Neural cell (in vitro differentiated cells): ENCODE results near the gene SLC25A22. TPM values are rescaled to one million over a fixed set of nuclear protein-coding genes. Genes with fewer than 3 reads are reported as not detected.

Experiments used
- H2AFZ ChIP-seq: fragments of 200-600, 300-800 bp; sonication (generic), shearing (Covaris generic); 2 replicates; pipeline ENCODE4 v1.6.0; 2014; ENCODE audit warnings: low read depth, mild to moderate bottlenecking, antibody characterized with exemption, low read length, moderate library complexity
- H3F3A ChIP-seq: fragments of 200-600 bp; shearing (Covaris generic); 2 replicates; pipeline ENCODE4 v1.6.1; 2016; ENCODE audit warnings: mild to moderate bottlenecking, moderate library complexity, mixed read lengths, antibody characterized with exemption, low read length; ENCODE audit not compliant: insufficient read depth, poor library complexity, severe bottlenecking
- H3K27ac ChIP-seq: fragments of 200-600, 300-800 bp; sonication (generic), shearing (Covaris generic); 2 replicates; pipeline ENCODE4 v1.5.1; 2014; ENCODE audit warnings: mild to moderate bottlenecking, low read length, moderate library complexity
- H3K27me3 ChIP-seq: fragments of 300-800, 200-600 bp; sonication (generic), shearing (Covaris generic); 2 replicates; pipeline ENCODE4 v1.6.0; 2014; ENCODE audit warnings: mild to moderate bottlenecking, low read depth, low read length, moderate library complexity; ENCODE audit not compliant: insufficient read depth
- H3K36me3 ChIP-seq: fragments of 300-800, 200-600 bp; sonication (generic), shearing (Covaris generic); 2 replicates; pipeline ENCODE4 v1.5.1; 2014; ENCODE audit warnings: mild to moderate bottlenecking, antibody characterized with exemption, low read length, moderate library complexity; ENCODE audit not compliant: insufficient read depth
- H3K4me2 ChIP-seq: fragments of 300-800, 200-600 bp; sonication (generic), shearing (Covaris generic); 2 replicates; pipeline ENCODE4 v1.6.0; 2014; ENCODE audit warnings: mild to moderate bottlenecking, low read length
- H3K4me3 ChIP-seq: fragments of 300-800, 200-600 bp; sonication (generic), shearing (Covaris generic); 2 replicates; pipeline ENCODE4 v1.5.1; 2014; ENCODE audit warnings: mild to moderate bottlenecking, low read length, moderate library complexity
- H3K79me2 ChIP-seq: fragments of 200-600 bp; shearing (Covaris generic); replicated peaks from 2 replicates; pipeline ENCODE4 v1.6.0; 2014; ENCODE audit warnings: mild to moderate bottlenecking, low read length, moderate library complexity; ENCODE audit not compliant: insufficient read depth
- H3K9ac ChIP-seq: fragments of 300-800, 200-600 bp; sonication (generic), shearing (Covaris generic); 2 replicates; pipeline ENCODE4 v1.6.1; 2016; ENCODE audit warnings: mild to moderate bottlenecking, low read length, mixed read lengths
- H3K9me2 ChIP-seq: fragments of 200-600 bp; shearing (Covaris generic); 2 replicates; pipeline ENCODE4 v1.6.1; 2016; ENCODE audit warnings: mild to moderate bottlenecking, low read length, mixed read lengths; ENCODE audit not compliant: insufficient read depth
- H3K9me3 ChIP-seq: fragments of 200-600, 300-800 bp; sonication (generic), shearing (Covaris generic); 2 replicates; pipeline ENCODE4 v1.6.1; 2016; ENCODE audit warnings: mild to moderate bottlenecking, mixed run types, low read length, moderate library complexity, mixed read lengths
- H4K20me1 ChIP-seq: fragments of 200-600 bp; shearing (Covaris generic); 2 replicates; pipeline ENCODE4 v1.6.1; 2016; ENCODE audit warnings: mild to moderate bottlenecking, mixed run types; ENCODE audit not compliant: insufficient read depth
- EP300 ChIP-seq: fragments of 450-650 bp; conservative IDR thresholded peaks from 2 replicates; pipeline ENCODE4 v1.6.1; 2014; ENCODE audit warnings: antibody characterized with exemption, mild to moderate bottlenecking, moderate library complexity; ENCODE audit not compliant: poor library complexity, severe bottlenecking
- EZH2 ChIP-seq: fragments of 200-600, 300-800 bp; shearing (Covaris generic), sonication (generic); IDR thresholded peaks from 2 replicates; pipeline ENCODE4 v1.6.1; 2014; ENCODE audit warnings: antibody characterized with exemption, low read length, borderline replicate concordance, mild to moderate bottlenecking; ENCODE audit not compliant: insufficient read depth, poor library complexity, severe bottlenecking
- MXI1 ChIP-seq: fragments of 450-650 bp; conservative IDR thresholded peaks from 2 replicates; pipeline ENCODE4 v1.6.1; 2014; ENCODE audit warnings: antibody characterized with exemption, mild to moderate bottlenecking; ENCODE audit not compliant: poor library complexity, severe bottlenecking
- POLR2AphosphoS5 ChIP-seq: IDR thresholded peaks from 2 replicates; pipeline ENCODE4 v1.6.1; 2012
- RAD21 ChIP-seq: fragments of 450-650 bp; conservative IDR thresholded peaks from 2 replicates; pipeline ENCODE4 v1.6.1; 2014; ENCODE audit warnings: antibody characterized with exemption, mild to moderate bottlenecking, moderate library complexity
- SMC3 ChIP-seq: fragments of 450-650 bp; conservative IDR thresholded peaks from 2 replicates; pipeline ENCODE4 v1.6.1; 2014; ENCODE audit warnings: antibody characterized with exemption, mild to moderate bottlenecking, moderate library complexity; ENCODE audit not compliant: poor library complexity
- TAF1 ChIP-seq: IDR thresholded peaks from 2 replicates; pipeline ENCODE4 v1.6.1; 2012; ENCODE audit warnings: low read depth
- polyA plus RNA-seq: library from polyadenylated mRNA; depleted of rRNA; stranded (reverse); fragments of >200 nt; gene quantifications from 2 replicates; pipeline ENCODE4 v1.2.3, GENCODE V29; 2014
- TF ChIP-seq, protein P1 (sequence below): IDR thresholded peaks from 2 replicates; pipeline ENCODE4 v1.6.1; 2012; ENCODE audit warnings: borderline replicate concordance
- TF ChIP-seq, protein P2 (sequence below): fragments of 450-650 bp; IDR thresholded peaks from 2 replicates; pipeline ENCODE4 v1.5.1; 2014; ENCODE audit warnings: antibody characterized with exemption, mild to moderate bottlenecking, moderate library complexity; ENCODE audit not compliant: poor library complexity, severe bottlenecking

The SLC25A22 gene
- polyA plus RNA-seq, 1 donor from 2014 or later = 40.9 TPM

DNA sequence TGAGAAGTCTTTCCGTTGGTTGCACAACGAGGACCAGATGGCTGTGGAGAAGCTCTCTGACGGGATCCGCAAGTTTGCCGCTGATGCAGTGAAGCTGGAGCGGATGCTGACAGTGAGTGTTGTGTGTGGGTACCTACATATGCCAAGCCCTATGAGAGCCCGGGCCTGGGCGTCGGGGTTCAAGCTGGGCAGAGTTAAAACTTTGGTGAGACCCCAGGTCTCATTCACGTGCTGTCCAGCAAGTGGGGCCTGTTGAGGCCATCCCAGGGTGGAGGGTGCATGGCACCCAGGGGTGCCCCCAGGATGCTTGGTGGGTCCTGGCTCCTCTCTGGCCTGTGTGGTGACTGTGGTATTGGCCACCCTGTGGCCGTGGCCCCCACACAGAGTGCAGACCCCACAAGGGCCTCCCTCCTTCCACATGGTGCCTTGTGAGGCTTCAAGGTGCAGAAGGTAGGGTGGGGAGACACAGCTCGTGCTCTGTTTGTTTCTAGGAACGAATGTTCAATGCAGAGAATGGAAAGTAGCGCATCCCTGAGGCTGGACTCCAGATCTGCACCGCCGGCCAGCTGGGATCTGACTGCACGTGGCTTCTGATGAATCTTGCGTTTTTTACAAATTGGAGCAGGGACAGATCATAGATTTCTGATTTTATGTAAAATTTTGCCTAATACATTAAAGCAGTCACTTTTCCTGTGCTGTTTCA is 33.6 kb downstream of the SLC25A22 start:
- H3K9me2 ChIP-seq = no peaks in the 10 kb centered on the region
- no peaks in the 10 kb centered on the region for H3K9me3 ChIP-seq
- H3F3A ChIP-seq = no peaks in the 10 kb centered on the region
- no peaks in the 10 kb centered on the region for H4K20me1 ChIP-seq
- H3K4me2 ChIP-seq = no peak overlapping the region
- H3K4me3 ChIP-seq = no peak overlapping the region
- TF ChIP-seq EP300 (no peak), POLR2AphosphoS5 (no peak), TAF1 (no peak), RAD21 (no peak), SMC3 (no peak), MXI1 (no peak), EZH2 (no peak)
- TF ChIP-seq, protein P1, sequence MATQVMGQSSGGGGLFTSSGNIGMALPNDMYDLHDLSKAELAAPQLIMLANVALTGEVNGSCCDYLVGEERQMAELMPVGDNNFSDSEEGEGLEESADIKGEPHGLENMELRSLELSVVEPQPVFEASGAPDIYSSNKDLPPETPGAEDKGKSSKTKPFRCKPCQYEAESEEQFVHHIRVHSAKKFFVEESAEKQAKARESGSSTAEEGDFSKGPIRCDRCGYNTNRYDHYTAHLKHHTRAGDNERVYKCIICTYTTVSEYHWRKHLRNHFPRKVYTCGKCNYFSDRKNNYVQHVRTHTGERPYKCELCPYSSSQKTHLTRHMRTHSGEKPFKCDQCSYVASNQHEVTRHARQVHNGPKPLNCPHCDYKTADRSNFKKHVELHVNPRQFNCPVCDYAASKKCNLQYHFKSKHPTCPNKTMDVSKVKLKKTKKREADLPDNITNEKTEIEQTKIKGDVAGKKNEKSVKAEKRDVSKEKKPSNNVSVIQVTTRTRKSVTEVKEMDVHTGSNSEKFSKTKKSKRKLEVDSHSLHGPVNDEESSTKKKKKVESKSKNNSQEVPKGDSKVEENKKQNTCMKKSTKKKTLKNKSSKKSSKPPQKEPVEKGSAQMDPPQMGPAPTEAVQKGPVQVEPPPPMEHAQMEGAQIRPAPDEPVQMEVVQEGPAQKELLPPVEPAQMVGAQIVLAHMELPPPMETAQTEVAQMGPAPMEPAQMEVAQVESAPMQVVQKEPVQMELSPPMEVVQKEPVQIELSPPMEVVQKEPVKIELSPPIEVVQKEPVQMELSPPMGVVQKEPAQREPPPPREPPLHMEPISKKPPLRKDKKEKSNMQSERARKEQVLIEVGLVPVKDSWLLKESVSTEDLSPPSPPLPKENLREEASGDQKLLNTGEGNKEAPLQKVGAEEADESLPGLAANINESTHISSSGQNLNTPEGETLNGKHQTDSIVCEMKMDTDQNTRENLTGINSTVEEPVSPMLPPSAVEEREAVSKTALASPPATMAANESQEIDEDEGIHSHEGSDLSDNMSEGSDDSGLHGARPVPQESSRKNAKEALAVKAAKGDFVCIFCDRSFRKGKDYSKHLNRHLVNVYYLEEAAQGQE = no peak
- TF ChIP-seq, protein P2, sequence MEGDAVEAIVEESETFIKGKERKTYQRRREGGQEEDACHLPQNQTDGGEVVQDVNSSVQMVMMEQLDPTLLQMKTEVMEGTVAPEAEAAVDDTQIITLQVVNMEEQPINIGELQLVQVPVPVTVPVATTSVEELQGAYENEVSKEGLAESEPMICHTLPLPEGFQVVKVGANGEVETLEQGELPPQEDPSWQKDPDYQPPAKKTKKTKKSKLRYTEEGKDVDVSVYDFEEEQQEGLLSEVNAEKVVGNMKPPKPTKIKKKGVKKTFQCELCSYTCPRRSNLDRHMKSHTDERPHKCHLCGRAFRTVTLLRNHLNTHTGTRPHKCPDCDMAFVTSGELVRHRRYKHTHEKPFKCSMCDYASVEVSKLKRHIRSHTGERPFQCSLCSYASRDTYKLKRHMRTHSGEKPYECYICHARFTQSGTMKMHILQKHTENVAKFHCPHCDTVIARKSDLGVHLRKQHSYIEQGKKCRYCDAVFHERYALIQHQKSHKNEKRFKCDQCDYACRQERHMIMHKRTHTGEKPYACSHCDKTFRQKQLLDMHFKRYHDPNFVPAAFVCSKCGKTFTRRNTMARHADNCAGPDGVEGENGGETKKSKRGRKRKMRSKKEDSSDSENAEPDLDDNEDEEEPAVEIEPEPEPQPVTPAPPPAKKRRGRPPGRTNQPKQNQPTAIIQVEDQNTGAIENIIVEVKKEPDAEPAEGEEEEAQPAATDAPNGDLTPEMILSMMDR = no peak
- no peaks in the 10 kb centered on the region for H3K79me2 ChIP-seq
- H3K36me3 ChIP-seq = no peaks in the 10 kb centered on the region
- H3K27me3 ChIP-seq = no peaks in the 10 kb centered on the region
- H3K27ac ChIP-seq = no peak overlapping the region
- H2AFZ ChIP-seq = no peak overlapping the region
- no peak overlapping the region for H3K9ac ChIP-seq

DNA sequence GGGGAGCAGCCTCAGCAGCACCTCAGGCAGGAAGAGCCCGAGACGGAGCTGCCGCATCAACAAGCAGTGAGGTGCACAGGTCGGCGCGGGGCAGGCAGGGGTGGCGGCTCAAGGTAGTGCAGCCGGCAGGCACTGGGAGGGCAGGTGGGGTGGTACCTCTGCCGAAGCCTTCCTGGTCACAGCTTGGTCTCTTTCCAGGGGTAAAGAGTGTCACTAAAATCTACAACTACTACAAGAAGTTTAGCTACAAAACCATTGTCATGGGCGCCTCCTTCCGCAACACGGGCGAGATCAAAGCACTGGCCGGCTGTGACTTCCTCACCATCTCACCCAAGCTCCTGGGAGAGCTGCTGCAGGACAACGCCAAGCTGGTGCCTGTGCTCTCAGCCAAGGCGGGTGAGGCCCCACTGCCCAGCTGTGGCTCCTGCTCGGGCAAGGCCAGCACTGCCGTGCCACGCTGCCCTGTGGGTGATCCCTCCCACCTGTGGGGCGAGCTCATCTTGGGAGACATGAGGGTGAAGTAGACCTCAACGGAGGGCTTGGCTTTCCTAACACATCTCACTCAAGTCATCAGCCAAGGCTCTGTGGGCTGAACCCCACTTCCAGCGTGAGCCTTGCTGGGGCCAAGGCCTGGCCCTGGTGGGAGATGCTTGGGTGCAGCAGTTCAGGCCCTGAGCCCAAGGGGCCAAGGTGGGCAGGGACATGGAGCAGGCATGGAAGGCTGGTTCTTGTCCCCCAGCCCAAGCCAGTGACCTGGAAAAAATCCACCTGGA is 34.3 kb downstream of the SLC25A22 start:
- Histone ChIP-seq H3K9me2 (no peaks in the 10 kb centered on the region), H3K27me3 (no peaks in the 10 kb centered on the region), H3K27ac (no peak overlapping the region), H3F3A (no peaks in the 10 kb centered on the region), H3K4me3 (no peak overlapping the region), H3K79me2 (no peaks in the 10 kb centered on the region), H3K4me2 (no peak overlapping the region), H3K9me3 (no peaks in the 10 kb centered on the region), H3K36me3 (no peaks in the 10 kb centered on the region), H4K20me1 (no peaks in the 10 kb centered on the region), H3K9ac (no peak overlapping the region), H2AFZ (no peak overlapping the region)
- TF ChIP-seq POLR2AphosphoS5 = no peak
- TF ChIP-seq MXI1 = no peak
- TF ChIP-seq, protein P1 = no peak
- TF ChIP-seq EP300 = no peak
- no peak for TF ChIP-seq SMC3
- TF ChIP-seq, protein P2 = no peak
- no peak for TF ChIP-seq TAF1
- no peak for TF ChIP-seq RAD21
- no peak for TF ChIP-seq EZH2
